Mesendoderm (in vitro differentiated cells): ENCODE measurements around the gene ALDH8A1.

ENCODE experiments used
- DNase-seq: peaks from one replicate; pipeline ENCODE4 v3.0.0; 2013
- H2AK5ac ChIP-seq: 2 replicates; pipeline ENCODE4 v1.6.1; 2013; ENCODE audit warnings: low read length, inconsistent platforms
- H2BK120ac ChIP-seq: 2 replicates; pipeline ENCODE4 v1.6.1; 2013; ENCODE audit warnings: low read depth, mild to moderate bottlenecking, low read length, moderate library complexity, mixed read lengths
- H2BK15ac ChIP-seq: replicated peaks from 2 replicates; pipeline ENCODE4 v1.6.1; 2013; ENCODE audit warnings: low read depth, mild to moderate bottlenecking, moderate library complexity
- H2BK5ac ChIP-seq: 2 replicates; pipeline ENCODE4 v1.6.1; 2013; ENCODE audit warnings: low read length, inconsistent platforms
- H3K18ac ChIP-seq: 2 replicates; pipeline ENCODE4 v1.6.1; 2013; ENCODE audit warnings: mild to moderate bottlenecking, low read length, mixed read lengths
- H3K23ac ChIP-seq: one replicate; pipeline ENCODE4 v1.6.1; 2013; ENCODE audit warnings: low read length
- H3K27ac ChIP-seq: 2 replicates; pipeline ENCODE4 v1.5.1; 2013; ENCODE audit warnings: low read depth, mild to moderate bottlenecking, inconsistent platforms, low read length, moderate library complexity
- H3K27me3 ChIP-seq: 2 replicates; pipeline ENCODE4 v1.6.1; 2013; ENCODE audit warnings: low read length, control low read depth, mild to moderate bottlenecking, inconsistent platforms; ENCODE audit not compliant: insufficient read depth, poor library complexity
- H3K36me3 ChIP-seq: 2 replicates; pipeline ENCODE4 v1.6.1; 2013; ENCODE audit warnings: low read length, inconsistent platforms; ENCODE audit not compliant: control insufficient read depth, insufficient read depth
- H3K4ac ChIP-seq: one replicate; pipeline ENCODE4 v1.6.1; 2013; ENCODE audit warnings: low read depth, mild to moderate bottlenecking, low read length, moderate library complexity
- H3K4me1 ChIP-seq: 2 replicates; pipeline ENCODE4 v1.6.1; 2013; ENCODE audit warnings: low read depth, low read length, inconsistent platforms; ENCODE audit not compliant: control insufficient read depth
- H3K4me2 ChIP-seq: 2 replicates; pipeline ENCODE4 v1.6.1; 2013; ENCODE audit warnings: low read length
- H3K4me3 ChIP-seq: 2 replicates; pipeline ENCODE4 v1.5.1; 2013; ENCODE audit warnings: mild to moderate bottlenecking, low read length
- H3K56ac ChIP-seq: one replicate; pipeline ENCODE4 v1.6.1; 2013; ENCODE audit warnings: low read length
- H3K79me1 ChIP-seq: 2 replicates; pipeline ENCODE4 v1.6.1; 2013; ENCODE audit warnings: low read length, inconsistent platforms
- H3K79me2 ChIP-seq: 2 replicates; pipeline ENCODE4 v1.6.1; 2013; ENCODE audit warnings: mild to moderate bottlenecking, low read length; ENCODE audit not compliant: control insufficient read depth, insufficient read depth
- H3K9ac ChIP-seq: 2 replicates; pipeline ENCODE4 v1.6.1; 2013; ENCODE audit warnings: low read length, inconsistent platforms
- H4K5ac ChIP-seq: one replicate; pipeline ENCODE4 v1.6.1; 2013; ENCODE audit warnings: low read length
- H4K8ac ChIP-seq: one replicate; pipeline ENCODE4 v1.6.1; 2013; ENCODE audit warnings: low read depth, mild to moderate bottlenecking, control low read depth, low read length, moderate library complexity
- WGBS: extraction: QIAGEN DNeasy Blood & Tissue Kit; methylation state at CpG from one replicate; pipeline ENCODE4 v1.1.7; 2013; ENCODE audit warnings: low lambda C conversion rate, missing lambda C conversion rate; ENCODE audit not compliant: insufficient coverage; ENCODE audit errors: extremely low coverage; 5-methylcytosine and 5-hydroxymethylcytosine counted together

Gene ALDH8A1

DNA sequence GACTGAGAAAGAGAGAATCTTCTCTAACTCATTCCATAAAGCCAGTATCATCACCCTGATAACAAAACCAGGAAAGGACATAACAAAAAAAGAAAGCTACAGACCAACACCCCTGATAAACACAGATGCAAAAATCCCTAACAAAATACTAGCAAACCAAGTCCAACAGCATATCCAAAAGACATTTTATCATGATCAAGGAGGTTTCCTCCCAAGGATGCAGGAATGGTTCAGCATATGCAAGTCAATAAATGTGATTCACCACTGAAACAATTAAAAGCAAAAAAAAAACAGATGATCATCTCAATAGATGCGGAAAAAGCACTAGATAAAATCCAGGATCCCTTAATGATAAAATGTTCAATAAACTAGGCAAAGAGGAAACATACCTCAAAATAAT, 24.5 kb upstream of the ALDH8A1 start:
- Histone ChIP-seq H3K18ac (no peak overlapping the region), H2BK120ac (no peak overlapping the region), H3K4me1 (no peaks in the 10 kb centered on the region), H3K4me3 (no peak overlapping the region), H3K27me3 (no peaks in the 10 kb centered on the region), H3K23ac (no peak overlapping the region), H3K4ac (no peak overlapping the region), H3K9ac (no peak overlapping the region), H2AK5ac (no peak overlapping the region), H2BK15ac (no peak overlapping the region), H3K4me2 (no peak overlapping the region), H4K5ac (no peak overlapping the region), H4K8ac (no peak overlapping the region), H3K36me3 (no peaks in the 10 kb centered on the region), H3K56ac (no peak overlapping the region), H3K79me1 (no peaks in the 10 kb centered on the region), H3K27ac (no peak overlapping the region), H3K79me2 (no peaks in the 10 kb centered on the region), H2BK5ac (no peak overlapping the region)
- no peak for DNase-seq
- no CpG with 5 or more reads among the region's 1 CpG for WGBS

DNA sequence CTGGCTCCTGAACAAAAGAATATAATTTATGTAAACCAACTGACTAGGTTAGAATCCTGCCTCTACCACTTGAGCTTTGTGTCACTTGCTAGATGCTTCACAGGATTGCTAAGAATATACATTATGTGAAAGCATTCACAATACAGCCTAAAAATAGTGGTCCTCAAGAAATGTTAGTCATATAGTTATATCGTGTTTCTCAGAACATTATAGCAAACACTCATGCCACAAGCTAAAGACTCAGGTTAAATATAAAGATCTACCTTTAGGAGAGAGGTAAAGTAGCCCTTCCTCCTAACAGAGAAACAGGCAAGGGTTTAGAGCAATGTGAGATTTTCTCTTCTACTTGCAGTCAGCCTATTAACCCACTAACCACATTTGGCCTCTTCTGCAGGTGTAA, 17.8 kb upstream of the ALDH8A1 start:
- no peak overlapping the region for H3K4ac ChIP-seq
- DNase-seq: no peak

DNA sequence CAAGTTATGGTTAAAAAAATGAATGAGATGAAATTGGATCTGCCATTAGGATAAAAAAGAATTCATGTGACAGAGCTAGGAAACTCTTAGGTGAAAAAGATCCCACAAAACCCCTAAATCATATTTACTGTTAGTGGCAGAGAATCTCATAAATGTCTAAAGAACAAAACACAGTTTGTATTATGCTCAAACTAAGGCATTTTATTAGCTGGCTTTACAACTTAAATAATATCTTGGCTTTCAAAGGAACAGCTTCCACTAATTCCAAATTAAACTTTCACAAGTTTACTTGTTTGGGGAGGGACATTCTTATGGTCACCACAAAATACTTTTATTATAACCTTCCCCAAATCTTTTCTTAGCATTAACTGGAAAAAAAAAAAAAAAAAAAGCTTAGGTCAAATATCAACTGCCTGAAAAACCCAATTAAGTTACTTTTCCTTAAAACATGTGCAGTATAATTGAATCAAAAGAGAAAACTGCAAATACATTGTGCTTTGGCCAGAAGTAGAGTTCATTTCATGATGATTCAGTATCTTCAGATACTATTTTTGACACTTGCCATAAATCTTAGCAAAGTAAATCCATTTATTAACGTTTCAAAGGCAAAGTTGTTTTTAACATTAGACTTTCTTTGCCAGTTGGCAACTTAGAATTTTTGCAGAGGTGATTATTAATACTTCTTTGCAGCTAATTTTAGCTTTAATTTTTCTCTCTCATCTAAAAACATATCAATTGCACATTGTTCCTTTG, 14.7 kb upstream of the ALDH8A1 start:
- Histone ChIP-seq H3K79me1 (no peaks in the 10 kb centered on the region), H3K4ac (no peak overlapping the region), H3K9ac (no peak overlapping the region), H2BK120ac (no peak overlapping the region), H3K56ac (no peak overlapping the region), H3K18ac (no peak overlapping the region), H4K8ac (no peak overlapping the region), H3K27ac (no peak overlapping the region), H2BK5ac (no peak overlapping the region), H4K5ac (no peak overlapping the region), H3K4me1 (no peaks in the 10 kb centered on the region), H3K4me2 (no peak overlapping the region), H3K79me2 (no peaks in the 10 kb centered on the region), H3K36me3 (no peaks in the 10 kb centered on the region), H2AK5ac (no peak overlapping the region), H3K27me3 (no peaks in the 10 kb centered on the region), H3K23ac (no peak overlapping the region), H3K4me3 (no peak overlapping the region), H2BK15ac (no peak overlapping the region)
- DNase-seq: no peak
- no CpG with 5 or more reads among the region's 1 CpG for WGBS

More for the DNA sequence above, 17.8 kb upstream of the ALDH8A1 start:
- no peaks in the 10 kb centered on the region for H3K79me2 ChIP-seq
- H2BK5ac ChIP-seq: no peak overlapping the region
- no peak overlapping the region for H3K23ac ChIP-seq
- no peak overlapping the region for H4K8ac ChIP-seq
- WGBS: no CpG with 5 or more reads among the region's 1 CpG
- no peak overlapping the region for H3K4me2 ChIP-seq
- H2BK120ac ChIP-seq: no peak overlapping the region
- no peak overlapping the region for H3K27ac ChIP-seq
- no peak overlapping the region for H3K4me3 ChIP-seq
- no peaks in the 10 kb centered on the region for H3K36me3 ChIP-seq
- H2AK5ac ChIP-seq: no peak overlapping the region
- H3K4me1 ChIP-seq: no peaks in the 10 kb centered on the region
- H3K27me3 ChIP-seq: no peaks in the 10 kb centered on the region
- H3K79me1 ChIP-seq: no peaks in the 10 kb centered on the region
- H3K18ac ChIP-seq: no peak overlapping the region
- no peak overlapping the region for H3K56ac ChIP-seq
- H2BK15ac ChIP-seq: no peak overlapping the region
- no peak overlapping the region for H3K9ac ChIP-seq
- H4K5ac ChIP-seq: no peak overlapping the region

DNA sequence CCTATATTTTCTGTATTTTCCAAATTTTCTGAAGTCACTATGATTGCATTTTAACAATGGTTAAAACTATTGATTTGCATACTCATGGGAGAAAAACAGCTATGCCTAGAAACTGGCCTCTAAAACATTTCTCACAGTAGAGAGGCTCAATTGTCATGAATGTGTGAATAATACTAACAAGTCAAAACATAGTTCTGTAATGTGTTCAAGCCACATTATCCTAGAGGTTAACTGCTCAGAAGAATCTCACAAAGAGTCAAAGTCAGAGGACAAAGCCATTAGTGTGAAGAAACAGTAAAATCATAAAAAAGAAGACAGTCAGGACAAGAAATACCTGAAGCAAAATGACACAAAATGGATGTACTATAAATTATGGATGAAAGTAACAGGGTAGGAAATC, 12.5 kb upstream of the ALDH8A1 start:
- Histone ChIP-seq H3K56ac (no peak overlapping the region), H3K79me2 (no peaks in the 10 kb centered on the region), H2AK5ac (no peak overlapping the region), H3K4me2 (no peak overlapping the region), H3K9ac (no peak overlapping the region), H3K4ac (no peak overlapping the region), H2BK5ac (no peak overlapping the region), H4K5ac (no peak overlapping the region), H2BK120ac (no peak overlapping the region), H3K23ac (no peak overlapping the region), H2BK15ac (no peak overlapping the region), H3K4me3 (no peak overlapping the region), H4K8ac (no peak overlapping the region), H3K18ac (no peak overlapping the region), H3K79me1 (no peaks in the 10 kb centered on the region), H3K27ac (no peak overlapping the region), H3K27me3 (no peaks in the 10 kb centered on the region), H3K4me1 (no peaks in the 10 kb centered on the region), H3K36me3 (no peaks in the 10 kb centered on the region)
- DNase-seq: no peak

DNA sequence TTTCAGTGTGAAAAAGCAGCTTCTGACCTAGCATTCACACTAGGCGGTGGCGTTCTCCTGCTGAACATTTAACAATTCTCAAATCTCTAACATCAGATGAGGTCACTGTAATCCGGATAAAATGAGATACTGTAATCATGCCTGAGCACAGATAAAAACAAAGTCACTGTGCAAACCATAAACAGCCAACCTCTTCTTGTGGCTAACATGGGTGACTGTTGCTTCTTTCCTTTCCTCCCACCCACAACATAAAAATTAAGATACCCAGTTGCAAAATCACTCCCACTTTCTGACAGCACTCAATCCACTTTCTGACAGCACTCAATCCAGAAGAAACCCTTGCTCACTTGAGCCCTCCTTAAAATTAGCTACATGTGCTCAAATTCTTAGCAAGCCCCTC, 11.5 kb upstream of the ALDH8A1 start:
- Histone ChIP-seq H3K27me3 (no peaks in the 10 kb centered on the region), H3K23ac (no peak overlapping the region), H3K9ac (no peak overlapping the region), H3K4me2 (no peak overlapping the region), H3K79me1 (no peaks in the 10 kb centered on the region), H2BK15ac (no peak overlapping the region), H3K4me1 (no peaks in the 10 kb centered on the region), H2BK120ac (no peak overlapping the region), H3K79me2 (no peaks in the 10 kb centered on the region), H4K8ac (no peak overlapping the region), H3K27ac (no peak overlapping the region), H3K4ac (no peak overlapping the region), H2BK5ac (no peak overlapping the region), H3K36me3 (no peaks in the 10 kb centered on the region), H4K5ac (no peak overlapping the region), H2AK5ac (no peak overlapping the region), H3K56ac (no peak overlapping the region), H3K18ac (no peak overlapping the region), H3K4me3 (no peak overlapping the region)
- no CpG with 5 or more reads among the region's 3 CpGs for WGBS
- DNase-seq: no peak

DNA sequence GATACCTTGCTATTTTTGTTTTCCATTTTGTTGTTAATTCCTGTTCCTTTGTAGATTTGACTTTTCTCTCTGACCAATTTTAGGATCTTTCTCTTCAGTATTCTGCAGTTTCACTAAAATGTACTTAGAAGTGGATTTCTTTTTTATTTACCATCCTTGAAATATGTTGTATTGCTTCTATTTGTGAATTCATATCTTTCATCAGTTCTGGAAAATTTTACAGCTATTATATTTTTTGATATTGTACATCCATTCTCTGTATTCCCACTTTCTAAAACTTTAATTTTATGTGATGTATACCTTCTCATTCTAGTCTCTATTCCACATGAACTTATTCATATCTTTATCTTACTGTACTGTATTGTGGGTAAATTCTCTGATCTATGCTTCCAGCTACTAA, 9.7 kb upstream of the ALDH8A1 start:
- Histone ChIP-seq H3K27ac (no peak overlapping the region), H3K23ac (no peak overlapping the region), H3K4me2 (no peak overlapping the region), H3K4me3 (no peak overlapping the region), H3K9ac (no peak overlapping the region), H2BK120ac (no peak overlapping the region), H3K79me2 (no peaks in the 10 kb centered on the region), H4K5ac (no peak overlapping the region), H3K56ac (no peak overlapping the region), H3K27me3 (no peaks in the 10 kb centered on the region), H3K79me1 (no peaks in the 10 kb centered on the region), H2AK5ac (no peak overlapping the region), H3K36me3 (no peaks in the 10 kb centered on the region), H2BK15ac (no peak overlapping the region), H2BK5ac (no peak overlapping the region), H3K18ac (no peak overlapping the region), H4K8ac (no peak overlapping the region), H3K4me1 (no peaks in the 10 kb centered on the region), H3K4ac (no peak overlapping the region)
- DNase-seq: no peak
